ENCODE results near the gene CARMIL1. TPM values are rescaled to one million over a fixed set of nuclear protein-coding genes. Genes with fewer than 3 reads are reported as not detected.

The CARMIL1 gene
- total RNA-seq, 2 donors from 2014 or later: 28.7 to 31.6 TPM

GRCh38 chr6:25350573-25350972 is 71.4 kb downstream of the CARMIL1 start:
- no peak overlapping the region for H3K4me3 ChIP-seq (ENCODE audit: low read length)
- no peaks in the 10 kb centered on the region for H3K9me3 ChIP-seq (ENCODE audit: control insufficient read depth, low read length)
- no peak for DNase-seq
- H3K9me3 Mint-ChIP-seq: no peaks in the 10 kb centered on the region
- H3K4me1 ChIP-seq (ENCODE audit: control insufficient read depth, insufficient read depth, low read length): no peaks in the 10 kb centered on the region
- H3K9ac ChIP-seq (ENCODE audit: extremely low read depth, low read length, poor library complexity, severe bottlenecking): no peak overlapping the region
- peaks cover 10% of the 10 kb centered on the region for H3K4me1 Mint-ChIP-seq
- no peaks in the 10 kb centered on the region for H3K27me3 Mint-ChIP-seq (ENCODE audit: insufficient read depth)
- no peak overlapping the region for H3K27ac ChIP-seq (ENCODE audit: low read depth, low read length)
- H3K36me3 Mint-ChIP-seq (ENCODE audit: low read depth): no peaks in the 10 kb centered on the region
- no peak for TF ChIP-seq CTCF (conservative IDR thresholded peaks at IDR 0.05)
- no peak overlapping the region for H3K27ac Mint-ChIP-seq
- no peaks in the 10 kb centered on the region for H3K27me3 ChIP-seq (ENCODE audit: control insufficient read depth, insufficient read depth, low read length, poor library complexity, severe bottlenecking)
- H3K36me3 ChIP-seq (ENCODE audit: control insufficient read depth, insufficient read depth, low read length): no peaks in the 10 kb centered on the region
- no peak overlapping the region for H3K4me3 Mint-ChIP-seq

GRCh38 chr6:25351485-25351884 is 72.3 kb downstream of the CARMIL1 start:
- Histone ChIP-seq H3K9me3 (ENCODE audit: control insufficient read depth, low read length) (no peaks in the 10 kb centered on the region), H3K4me1 (ENCODE audit: control insufficient read depth, insufficient read depth, low read length) (no peaks in the 10 kb centered on the region), H3K27me3 (ENCODE audit: control insufficient read depth, insufficient read depth, low read length, poor library complexity, severe bottlenecking) (no peaks in the 10 kb centered on the region), H3K27ac (ENCODE audit: low read depth, low read length) (no peak overlapping the region), H3K36me3 (ENCODE audit: control insufficient read depth, insufficient read depth, low read length) (no peaks in the 10 kb centered on the region), H3K4me3 (ENCODE audit: low read length) (no peak overlapping the region), H3K9ac (ENCODE audit: extremely low read depth, low read length, poor library complexity, severe bottlenecking) (no peak overlapping the region)
- no peak overlapping the region for H3K27ac Mint-ChIP-seq
- no peaks in the 10 kb centered on the region for H3K9me3 Mint-ChIP-seq
- H3K4me1 Mint-ChIP-seq: peaks cover 12% of the 10 kb centered on the region
- H3K36me3 Mint-ChIP-seq (ENCODE audit: low read depth): no peaks in the 10 kb centered on the region
- no peaks in the 10 kb centered on the region for H3K27me3 Mint-ChIP-seq (ENCODE audit: insufficient read depth)
- no peak for TF ChIP-seq CTCF (conservative IDR thresholded peaks at IDR 0.05)
- 94 to 98% methylated on average over 5 to 6 of the region's 6 CpGs for WGBS, 2 experiments (ENCODE audit: insufficient coverage in 1 of 2, insufficient read length in 1 of 2)
- no peak overlapping the region for H3K4me3 Mint-ChIP-seq
- no peak for DNase-seq

- WGBS, 2 experiments (ENCODE audit: insufficient coverage in 1 of 2, insufficient read length in 1 of 2): 87 to 100% methylated on average over 1 to 2 of the region's 2 CpGs
- no peaks in the 10 kb centered on the region for H3K27me3 Mint-ChIP-seq (ENCODE audit: insufficient read depth)
- no peak overlapping the region for H3K27ac Mint-ChIP-seq
- peaks cover 16% of the 10 kb centered on the region for H3K4me1 Mint-ChIP-seq
- H3K9ac ChIP-seq (ENCODE audit: extremely low read depth, low read length, poor library complexity, severe bottlenecking): no peak overlapping the region
- TF ChIP-seq CTCF (conservative IDR thresholded peaks at IDR 0.05): no peak
- no peaks in the 10 kb centered on the region for H3K9me3 ChIP-seq (ENCODE audit: control insufficient read depth, low read length)
- no peak overlapping the region for H3K27ac ChIP-seq (ENCODE audit: low read depth, low read length)
- H3K4me3 ChIP-seq (ENCODE audit: low read length): no peak overlapping the region
- DNase-seq: no peak
- H3K36me3 ChIP-seq (ENCODE audit: control insufficient read depth, insufficient read depth, low read length): no peaks in the 10 kb centered on the region
- H3K27me3 ChIP-seq (ENCODE audit: control insufficient read depth, insufficient read depth, low read length, poor library complexity, severe bottlenecking): no peaks in the 10 kb centered on the region
- H3K9me3 Mint-ChIP-seq: no peaks in the 10 kb centered on the region
- no peaks in the 10 kb centered on the region for H3K4me1 ChIP-seq (ENCODE audit: control insufficient read depth, insufficient read depth, low read length)
- no peak overlapping the region for H3K4me3 Mint-ChIP-seq
- no peaks in the 10 kb centered on the region for H3K36me3 Mint-ChIP-seq (ENCODE audit: low read depth)
These were observed 73.1 kb downstream of the CARMIL1 start for GRCh38 chr6:25352285-25352684.

All from endodermal cell (in vitro differentiated cells).